OCI-LY1 (cell line): ENCODE measurements around the gene ERCC1.

Experiments
- EZH2 ChIP-seq: fragments of 200-600 bp; sonication (generic), shearing (Covaris generic); IDR thresholded peaks from 2 replicates; pipeline ENCODE4 v1.8.0; 2017; ENCODE audit warnings: borderline replicate concordance, mixed run types, mild to moderate bottlenecking, antibody characterized with exemption, low read length, moderate library complexity, mixed read lengths
- TF ChIP-seq, protein P1 (sequence below): fragments of 200-600 bp; sonication (generic), shearing (Covaris generic); IDR thresholded peaks from 2 replicates; pipeline ENCODE4 v1.5.1; 2017; ENCODE audit warnings: mild to moderate bottlenecking, antibody characterized with exemption, low read length, moderate library complexity, mixed read lengths

DNA sequence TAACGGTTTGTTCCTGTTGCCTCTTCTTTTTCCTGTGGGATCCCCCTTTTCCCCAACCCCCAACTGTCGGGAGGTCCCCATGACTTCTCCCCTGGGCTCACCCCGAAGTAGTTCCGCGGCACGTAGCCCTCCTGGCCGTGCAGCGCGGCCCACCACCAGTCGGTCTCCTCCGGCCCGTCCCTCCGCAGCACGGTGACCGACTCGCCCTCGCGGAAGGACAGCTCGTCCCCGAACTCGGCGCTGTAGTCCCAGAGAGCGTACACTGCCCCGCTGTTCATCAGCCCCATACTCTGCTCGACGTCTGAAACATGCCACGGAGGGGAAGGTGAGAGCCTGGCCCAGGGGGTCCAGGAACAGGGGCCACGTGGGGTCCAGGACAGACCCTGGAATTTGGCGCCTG, 41.3 kb downstream of the ERCC1 start:
- TF ChIP-seq, protein P1, sequence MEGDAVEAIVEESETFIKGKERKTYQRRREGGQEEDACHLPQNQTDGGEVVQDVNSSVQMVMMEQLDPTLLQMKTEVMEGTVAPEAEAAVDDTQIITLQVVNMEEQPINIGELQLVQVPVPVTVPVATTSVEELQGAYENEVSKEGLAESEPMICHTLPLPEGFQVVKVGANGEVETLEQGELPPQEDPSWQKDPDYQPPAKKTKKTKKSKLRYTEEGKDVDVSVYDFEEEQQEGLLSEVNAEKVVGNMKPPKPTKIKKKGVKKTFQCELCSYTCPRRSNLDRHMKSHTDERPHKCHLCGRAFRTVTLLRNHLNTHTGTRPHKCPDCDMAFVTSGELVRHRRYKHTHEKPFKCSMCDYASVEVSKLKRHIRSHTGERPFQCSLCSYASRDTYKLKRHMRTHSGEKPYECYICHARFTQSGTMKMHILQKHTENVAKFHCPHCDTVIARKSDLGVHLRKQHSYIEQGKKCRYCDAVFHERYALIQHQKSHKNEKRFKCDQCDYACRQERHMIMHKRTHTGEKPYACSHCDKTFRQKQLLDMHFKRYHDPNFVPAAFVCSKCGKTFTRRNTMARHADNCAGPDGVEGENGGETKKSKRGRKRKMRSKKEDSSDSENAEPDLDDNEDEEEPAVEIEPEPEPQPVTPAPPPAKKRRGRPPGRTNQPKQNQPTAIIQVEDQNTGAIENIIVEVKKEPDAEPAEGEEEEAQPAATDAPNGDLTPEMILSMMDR: no peak
- TF ChIP-seq EZH2: no peak
